Naive thymus-derived CD4-positive, alpha-beta T cell (primary cell): Measurements from ENCODE around the gene DDI2. TPM values are rescaled to one million over a fixed set of nuclear protein-coding genes. Genes with fewer than 3 reads are reported as not detected.

Source experiments
- ATAC-seq: fragments of 150-1000 bp; cut with Tn5 transposase; 2 replicates; pipeline ENCODE4 v1.10.0; 2021; ENCODE audit warnings: mild to moderate bottlenecking, moderate library complexity
- CTCF ChIA-PET: fragments of 350-600 bp; sonication (Branson Sonifier 250); formaldehyde crosslinking; loops from one replicate; lab custom pipeline; 2021; ENCODE audit warnings: antibody characterized with exemption; lab: Charles Lee
- POLR2A ChIA-PET: fragments of 350-600 bp; sonication (Branson Sonifier 250); formaldehyde crosslinking; loops from one replicate; lab custom pipeline; 2021; ENCODE audit warnings: antibody characterized with exemption, inconsistent platforms; lab: Charles Lee
- DNase-seq, 9 donors: peaks; one replicate each; pipeline versions ENCODE4 v3.0.0 to v3.0.0-alpha.2; 2020 to 2022; ENCODE audit warnings: mixed read lengths in 1 of 9
- H3K27ac ChIP-seq: one replicate; pipeline ENCODE4 v1.7.0; 2013; ENCODE audit warnings: mild to moderate bottlenecking, low read depth, low read length, moderate library complexity
- H3K27me3 ChIP-seq, 2 donors: one replicate each; pipeline ENCODE4 v1.7.0; 2013; ENCODE audit warnings: low read length in 2 of 2, mild to moderate bottlenecking in 2 of 2, moderate library complexity in 2 of 2; ENCODE audit not compliant: control insufficient read depth in 2 of 2, insufficient read depth in 2 of 2
- H3K36me3 ChIP-seq, 3 experiments: 1 replicate in 2 of 3; 2 replicates in 1 of 3; pipeline ENCODE4 v1.7.0; 2013; ENCODE audit warnings: low read length in 3 of 3, mild to moderate bottlenecking in 3 of 3, moderate library complexity in 1 of 3; ENCODE audit not compliant: insufficient read depth in 3 of 3, control insufficient read depth in 2 of 3
- H3K4me1 ChIP-seq, 2 donors: one replicate each; pipeline ENCODE4 v1.7.0; 2013; ENCODE audit warnings: low read length in 2 of 2, mild to moderate bottlenecking in 2 of 2, moderate library complexity in 1 of 2; ENCODE audit not compliant: control insufficient read depth in 2 of 2, insufficient read depth in 2 of 2
- H3K4me3 ChIP-seq: 2 replicates; pipeline ENCODE4 v1.7.0; 2013; ENCODE audit warnings: mild to moderate bottlenecking, low read length
- H3K9me3 ChIP-seq, 3 experiments: 1 replicate in 2 of 3; 2 replicates in 1 of 3; pipeline ENCODE4 v1.7.0; 2013; ENCODE audit warnings: low read length in 3 of 3; ENCODE audit not compliant: control insufficient read depth in 2 of 3
- H3K27ac Mint-ChIP-seq, 9 donors: one replicate each; pipeline ENCODE4 v1.8.0; 2020 to 2022; ENCODE audit warnings: mixed read lengths in 9 of 9, mild to moderate bottlenecking in 8 of 9, moderate library complexity in 5 of 9, inconsistent platforms in 2 of 9
- H3K27me3 Mint-ChIP-seq, 5 donors: one replicate each; pipeline ENCODE4 v1.8.0; 2021 to 2022; ENCODE audit warnings: mixed read lengths in 5 of 5, mild to moderate bottlenecking in 1 of 5
- H3K36me3 Mint-ChIP-seq, 5 donors: one replicate each; pipeline ENCODE4 v1.8.0; 2020 to 2022; ENCODE audit warnings: mixed read lengths in 5 of 5, mild to moderate bottlenecking in 3 of 5, inconsistent platforms in 1 of 5
- H3K4me1 Mint-ChIP-seq, 7 donors: one replicate each; pipeline ENCODE4 v1.8.0; 2020 to 2022; ENCODE audit warnings: mixed read lengths in 7 of 7, mild to moderate bottlenecking in 3 of 7, inconsistent platforms in 1 of 7
- H3K4me3 Mint-ChIP-seq, 10 donors: one replicate each; pipeline ENCODE4 v1.8.0; 2020 to 2022; ENCODE audit warnings: mild to moderate bottlenecking in 10 of 10, mixed read lengths in 10 of 10, moderate library complexity in 6 of 10, inconsistent platforms in 2 of 10
- H3K9me3 Mint-ChIP-seq, 11 donors: one replicate each; pipeline ENCODE4 v1.8.0; 2020 to 2022; ENCODE audit warnings: mixed read lengths in 11 of 11, mild to moderate bottlenecking in 4 of 11, inconsistent platforms in 1 of 11, moderate library complexity in 1 of 11
- intact Hi-C, 2 donors: fragments of 100-400 bp; cut with micrococcal nuclease; formaldehyde crosslinking; loops; one replicate each; pipeline ENCODE4 v1.15.1; 2023
- polyA plus RNA-seq, 2 donors: library from polyadenylated mRNA; unstranded; fragments of 300-500 nt; fragmentation: Illumina TruSeq; gene quantifications; one replicate each; pipeline ENCODE4 v1.2.3, GENCODE V29; 2021
- total RNA-seq, 6 experiments: library from RNA in 5 of 6; stranded (reverse) in 5 of 6; gene quantifications; 1 replicate in 5 of 6; 2 replicates in 1 of 6; pipeline ENCODE4 v1.2.3 and lab custom pipeline; 2021 to 2026

The DDI2 gene
- total and polyA plus RNA-seq, 7 experiments from 2014 or later: 3.2 to 46.8 (median 31.0) TPM

DNA sequence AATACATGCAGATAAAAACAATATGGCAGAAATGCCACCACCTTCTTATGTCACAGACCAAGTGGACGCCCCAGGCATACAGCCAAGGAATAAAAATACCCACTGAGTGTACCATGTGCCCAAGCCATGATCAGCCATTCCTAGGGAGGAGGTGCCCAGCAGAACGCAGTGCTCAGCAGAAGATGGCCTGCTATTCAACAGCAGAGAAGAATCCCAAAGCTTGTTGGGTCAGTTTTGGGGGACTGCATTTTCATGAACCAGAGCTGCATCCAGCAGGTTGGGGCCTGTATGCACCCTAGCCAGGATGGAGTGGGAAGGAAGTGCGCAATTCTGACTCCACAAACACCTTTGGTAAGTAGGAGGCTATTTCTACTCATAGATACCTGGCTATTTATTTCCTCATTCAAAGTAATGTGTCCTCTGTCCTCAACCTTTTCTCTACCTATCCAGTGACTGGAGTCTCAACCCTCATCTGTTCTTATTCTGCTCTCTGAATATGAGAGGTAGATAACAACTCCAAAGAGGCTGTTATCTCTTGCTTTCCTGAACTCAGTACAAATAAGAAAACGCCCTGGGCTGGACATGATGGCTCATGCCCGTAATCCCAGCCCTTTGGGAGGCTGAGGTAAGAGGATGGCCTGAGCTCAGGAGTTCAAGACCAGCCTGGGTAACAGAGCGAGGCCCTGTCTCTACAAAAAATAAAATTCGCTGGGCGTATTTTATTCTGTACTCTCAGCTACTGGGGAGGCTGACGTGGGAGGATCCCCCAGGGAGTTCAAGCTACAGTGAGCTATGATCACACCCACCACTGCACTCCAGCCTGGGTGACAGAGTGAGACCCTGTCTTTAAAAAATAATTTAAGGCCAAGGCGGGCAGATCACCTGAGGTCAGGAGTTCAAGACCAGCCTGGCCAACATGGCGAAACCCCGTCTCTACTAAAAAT, 64.4 kb downstream of the DDI2 start:
- DNase-seq (no peak), ATAC-seq (no peak)
- Histone ChIP-seq H3K36me3 (peaks cover 0 to 5% (median 0%) of the 10 kb centered on the region in 3 experiments), H3K9me3 (no peaks in the 10 kb centered on the region), H3K4me1 (peaks cover 11 to 17% of the 10 kb centered on the region in 2 donors), H3K27me3 (no peaks in the 10 kb centered on the region), H3K4me3 (no peak overlapping the region), H3K27ac (no peak overlapping the region)
- intact Hi-C loops: no loop called here
- peak overlapping the region in 7 of 10 donors; percentile 6 to 87 (median 42) for H3K4me3 Mint-ChIP-seq
- ChIA-PET CTCF (interaction anchor here (0.6 kb wide), 1 partner anchor 24 kb away, joined by 3 read pairs; no protein-coding TSS in a partner anchor), POLR2A (interaction anchor here (0.7 to 2.3 kb wide), 3 partner anchors 15 to 65 kb away, joined by 3 to 10 read pairs (median 3); no protein-coding TSS in a partner anchor)
- no peaks in the 10 kb centered on the region for H3K27me3 Mint-ChIP-seq
- H3K36me3 Mint-ChIP-seq: no peaks in the 10 kb centered on the region
- peak overlapping the region in 8 of 9 donors; percentile 25 to 95 (median 54) for H3K27ac Mint-ChIP-seq
- peaks cover 0 to 3% (median 0%) of the 10 kb centered on the region in 11 donors for H3K9me3 Mint-ChIP-seq
- H3K4me1 Mint-ChIP-seq: peaks cover 13 to 29% (median 20%) of the 10 kb centered on the region in 7 donors

GRCh38 chr1:15682936-15683341, 65.7 kb downstream of the DDI2 start:
- peaks cover 24 to 39% (median 27%) of the 10 kb centered on the region in 7 donors for H3K4me1 Mint-ChIP-seq
- H3K9me3 Mint-ChIP-seq: peaks cover 0 to 3% (median 0%) of the 10 kb centered on the region in 11 donors
- H3K4me1 ChIP-seq: peaks cover 17% of the 10 kb centered on the region in 2 donors
- H3K4me3 Mint-ChIP-seq: peak overlapping the region; percentile 65 to 90 (median 82)
- no peak overlapping the region for H3K27ac ChIP-seq
- intact Hi-C loops: no loop called here
- POLR2A ChIA-PET: no interaction called here
- H3K27ac Mint-ChIP-seq: peak overlapping the region; percentile 80 to 97 (median 92)
- no peak for ATAC-seq
- no peak overlapping the region for H3K4me3 ChIP-seq
- H3K36me3 Mint-ChIP-seq: peaks cover 0 to 7% (median 5%) of the 10 kb centered on the region in 5 donors
- CTCF ChIA-PET: no interaction called here
- DNase-seq: no peak
- no peaks in the 10 kb centered on the region for H3K27me3 ChIP-seq
- no peaks in the 10 kb centered on the region for H3K27me3 Mint-ChIP-seq
- H3K9me3 ChIP-seq: no peaks in the 10 kb centered on the region
- H3K36me3 ChIP-seq: peaks cover 0 to 5% (median 0%) of the 10 kb centered on the region in 3 experiments

GRCh38 chr1:15683345-15684039, 66.2 kb downstream of the DDI2 start:
- ChIA-PET CTCF (no interaction called here), POLR2A (no interaction called here)
- no peaks in the 10 kb centered on the region for H3K27me3 ChIP-seq
- peaks cover 25 to 40% (median 30%) of the 10 kb centered on the region in 7 donors for H3K4me1 Mint-ChIP-seq
- DNase-seq (no peak), ATAC-seq (no peak)
- peak overlapping the region; percentile 58 to 90 (median 78) for H3K4me3 Mint-ChIP-seq
- peaks cover 17% of the 10 kb centered on the region in 2 donors for H3K4me1 ChIP-seq
- peak overlapping the region; percentile 100 for H3K27ac ChIP-seq
- intact Hi-C loops: loop anchor here in 1 of 2 donors (1.0 kb wide), 2 partner anchors 66 to 159 kb away; partner anchors contain the start of genes CASP9 and DDI2
- peaks cover 0 to 8% (median 8%) of the 10 kb centered on the region in 5 donors for H3K36me3 Mint-ChIP-seq
- H3K27me3 Mint-ChIP-seq: no peaks in the 10 kb centered on the region
- H3K36me3 ChIP-seq: peaks cover 0 to 5% (median 0%) of the 10 kb centered on the region in 3 experiments
- H3K27ac Mint-ChIP-seq: peak overlapping the region; percentile 80 to 97 (median 92)
- H3K4me3 ChIP-seq: peak overlapping the region; percentile 90
- H3K9me3 ChIP-seq: no peaks in the 10 kb centered on the region
- peaks cover 0 to 3% (median 0%) of the 10 kb centered on the region in 11 donors for H3K9me3 Mint-ChIP-seq

DNA sequence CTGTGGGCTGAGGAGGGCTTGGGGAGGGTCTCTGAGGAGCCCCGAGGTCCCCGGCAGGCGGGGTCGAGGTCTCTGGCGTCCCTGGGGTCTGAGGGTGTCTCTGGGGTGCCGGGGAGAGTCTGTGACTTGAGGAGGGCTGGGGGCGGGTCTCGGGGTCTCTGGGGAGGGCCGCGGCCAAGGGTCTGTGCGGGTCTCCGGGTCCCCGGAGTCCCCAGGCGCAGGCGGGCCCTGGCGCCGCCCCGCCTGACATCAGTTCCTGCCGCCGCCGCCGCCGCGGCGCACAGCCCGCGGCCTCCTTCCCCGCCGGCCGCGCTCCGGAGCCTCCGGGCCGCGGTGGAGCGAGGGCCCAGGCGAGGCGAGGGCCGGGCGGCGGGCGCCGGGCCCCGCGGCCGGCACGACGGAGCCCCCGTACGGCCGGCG, 66.8 kb downstream of the DDI2 start, which contains the start of gene PLEKHM2:
PLEKHM2 (plus strand) TSS at position 279 of the 420 bp plus-strand sequence. CDS start 239 bp downstream, outside the sequence.
- peaks cover 0 to 5% (median 0%) of the 10 kb centered on the region in 3 experiments for H3K36me3 ChIP-seq
- peaks cover 17% of the 10 kb centered on the region in 2 donors for H3K4me1 ChIP-seq
- peak; percentile 83 for ATAC-seq
- H3K9me3 ChIP-seq: no peaks in the 10 kb centered on the region
- Mint-ChIP-seq H3K36me3 (peaks cover 0 to 11% (median 8%) of the 10 kb centered on the region in 5 donors), H3K27me3 (no peaks in the 10 kb centered on the region), H3K27ac (peak within 1 kb of the TSS; percentile 92 to 98 (median 96)), H3K4me1 (peaks cover 25 to 41% (median 30%) of the 10 kb centered on the region in 7 donors), H3K9me3 (peaks cover 0 to 3% (median 0%) of the 10 kb centered on the region in 11 donors), H3K4me3 (peak within 1 kb of the TSS; percentile 90 to 96 (median 94))
- peak; percentile 32 to 63 (median 54) for DNase-seq
- no peaks in the 10 kb centered on the region for H3K27me3 ChIP-seq
- ChIA-PET CTCF (no interaction called here), POLR2A (interaction anchor here (0.9 to 4.0 kb wide), 2 partner anchors 13 to 108 kb away, joined by 3 to 26 read pairs; no protein-coding TSS in a partner anchor)
- intact Hi-C loops: loop anchor here in 1 of 2 donors (1.0 kb wide), 2 partner anchors 67 to 160 kb away; partner anchors contain the start of genes CASP9 and DDI2
- peak within 1 kb of the TSS; percentile 100 for H3K27ac ChIP-seq
- peak within 1 kb of the TSS; percentile 90 for H3K4me3 ChIP-seq

DNA sequence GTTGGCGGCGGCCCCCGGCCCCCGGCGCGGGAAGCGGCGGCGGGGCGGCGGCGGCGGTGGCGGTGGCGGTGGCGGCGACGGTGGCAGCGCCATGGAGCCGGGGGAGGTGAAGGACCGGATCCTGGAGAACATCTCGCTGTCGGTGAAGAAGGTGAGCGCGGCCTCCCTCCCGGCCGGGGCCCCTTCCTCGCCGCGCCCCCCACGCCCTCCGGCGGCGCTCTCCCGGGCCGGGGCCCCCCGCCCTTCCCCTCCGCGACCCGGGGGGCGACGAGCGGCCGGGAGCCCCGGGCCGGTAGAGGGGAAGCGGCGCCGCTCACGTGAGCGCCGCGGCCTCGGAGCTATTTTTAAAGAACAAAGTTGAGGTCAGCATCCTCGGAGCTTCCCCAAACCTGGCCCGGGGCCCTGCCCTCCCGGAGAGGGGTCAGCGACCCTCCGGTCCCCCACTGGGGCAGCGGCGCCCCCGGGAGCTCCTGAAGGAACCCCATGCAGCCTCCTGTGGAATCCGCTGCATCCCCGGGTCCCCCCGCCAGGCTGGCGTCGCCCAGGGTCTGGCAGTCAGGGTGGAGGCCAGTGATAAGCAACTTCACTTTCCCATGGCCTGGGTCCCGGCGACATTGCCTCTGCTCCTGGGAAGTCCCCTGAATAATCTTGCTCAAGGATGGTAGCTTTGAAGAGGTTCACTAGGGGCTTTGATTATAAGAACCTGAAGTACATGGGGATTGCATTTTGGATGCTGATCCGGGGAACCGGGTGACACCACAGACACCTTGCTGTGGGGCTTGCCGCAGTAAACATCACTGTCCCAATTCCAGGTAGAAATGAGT, 67.4 kb downstream of the DDI2 start:
- H3K4me1 Mint-ChIP-seq: peaks cover 25 to 42% (median 30%) of the 10 kb centered on the region in 7 donors
- H3K9me3 Mint-ChIP-seq: peaks cover 0 to 2% (median 0%) of the 10 kb centered on the region in 11 donors
- no peaks in the 10 kb centered on the region for H3K27me3 Mint-ChIP-seq

More for the DNA sequence above, 67.4 kb downstream of the DDI2 start:
- ChIA-PET POLR2A (interaction anchor here (0.7 to 4.0 kb wide), 8 partner anchors 12 to 109 kb away, joined by 3 to 26 read pairs (median 4); partner anchors contain the start of gene DDI2), CTCF (interaction anchor here (1.0 kb wide), 1 partner anchor 105 kb away, joined by 3 read pairs; no protein-coding TSS in a partner anchor)
- Histone ChIP-seq H3K9me3 (no peaks in the 10 kb centered on the region), H3K4me1 (peaks cover 17% of the 10 kb centered on the region in 2 donors), H3K36me3 (peaks cover 0 to 5% (median 0%) of the 10 kb centered on the region in 3 experiments), H3K4me3 (peak overlapping the region; percentile 68), H3K27me3 (no peaks in the 10 kb centered on the region), H3K27ac (peak overlapping the region; percentile 77)
- peaks cover 0 to 15% (median 8%) of the 10 kb centered on the region in 5 donors for H3K36me3 Mint-ChIP-seq
- peak overlapping the region; percentile 45 to 98 (median 95) for H3K27ac Mint-ChIP-seq
- peak overlapping the region; percentile 90 to 96 (median 94) for H3K4me3 Mint-ChIP-seq
- ATAC-seq: peak; percentile 54
- intact Hi-C loops: loop anchor here (1.0 to 5.0 kb wide), 5 partner anchors 13 to 160 kb away; partner anchors contain the start of genes CASP9 (in 1 of the 2), DDI2 (in 1 of the 2) and DNAJC16 (in 1 of the 2)
- peak; percentile 15 to 54 (median 33) for DNase-seq
